Myocyte (in vitro differentiated cells): ENCODE measurements around the gene PRKG1. TPM values are rescaled to one million over a fixed set of nuclear protein-coding genes. Genes with fewer than 3 reads are reported as not detected.
"Not testable (repeated sequence)": the region's sequence is repeated elsewhere in the genome, so short reads cannot be mapped to it uniquely, and the experiment has no call there.

Source experiments
- DNase-seq: peaks from one replicate; pipeline ENCODE4 v3.0.0-alpha.2; 2012; ENCODE audit warnings: low read depth
- total RNA-seq: library from RNA; depleted of rRNA; stranded (reverse); fragments of >200 nt; gene quantifications from 2 replicates; pipeline ENCODE4 v1.2.3, GENCODE V29; 2014

PRKG1 gene
- total RNA-seq, 1 donor from 2014 or later, result 26.7 TPM

DNA sequence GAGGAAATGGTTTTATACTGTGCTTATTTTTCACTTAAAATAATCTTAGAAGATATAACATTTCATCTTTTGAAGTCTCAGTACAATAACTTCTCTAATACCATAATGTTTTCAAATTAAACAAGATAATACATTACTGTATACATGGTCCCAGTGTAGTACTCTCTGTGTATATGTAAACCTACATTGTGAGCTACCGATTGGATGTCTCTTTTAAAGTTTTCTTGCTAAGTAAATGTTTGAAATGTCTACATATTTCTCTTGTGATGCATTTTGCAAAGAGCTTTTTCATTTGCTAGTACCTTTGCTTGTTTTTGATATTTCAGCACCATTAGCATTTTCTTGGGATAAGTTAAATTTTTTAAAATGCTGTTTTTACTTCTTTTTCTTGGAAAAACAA is 94.8 kb downstream of the PRKG1 start:
- DNase-seq, result no peak

GRCh38 chr10:51170518-51171245 is 96.4 kb downstream of the PRKG1 start:
- no peak for DNase-seq

DNA sequence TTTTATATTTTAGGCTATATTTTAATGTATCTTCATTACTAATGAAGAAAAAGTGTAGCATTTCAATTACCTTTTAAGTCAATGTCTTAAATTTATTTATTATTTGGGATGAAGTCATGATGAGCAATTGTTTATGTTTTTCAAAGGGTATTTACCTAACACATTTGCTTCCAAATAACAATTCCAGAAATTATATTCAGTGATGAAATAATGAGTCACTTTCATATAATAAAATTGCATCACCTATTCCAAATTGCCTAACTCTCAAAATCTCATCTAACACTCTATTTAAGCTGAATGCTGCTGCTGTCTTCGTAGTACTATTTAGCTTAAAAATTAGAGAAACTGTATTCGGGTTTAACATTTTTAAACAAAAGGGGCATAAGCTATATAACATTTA is 97.7 kb downstream of the PRKG1 start:
- no peak for DNase-seq

GRCh38 chr10:51176976-51177695 is 102.8 kb downstream of the PRKG1 start:
- peak; percentile 59 for DNase-seq

- DNase-seq, result no peak
These were observed 104.3 kb downstream of the PRKG1 start for GRCh38 chr10:51178634-51179033.

DNA sequence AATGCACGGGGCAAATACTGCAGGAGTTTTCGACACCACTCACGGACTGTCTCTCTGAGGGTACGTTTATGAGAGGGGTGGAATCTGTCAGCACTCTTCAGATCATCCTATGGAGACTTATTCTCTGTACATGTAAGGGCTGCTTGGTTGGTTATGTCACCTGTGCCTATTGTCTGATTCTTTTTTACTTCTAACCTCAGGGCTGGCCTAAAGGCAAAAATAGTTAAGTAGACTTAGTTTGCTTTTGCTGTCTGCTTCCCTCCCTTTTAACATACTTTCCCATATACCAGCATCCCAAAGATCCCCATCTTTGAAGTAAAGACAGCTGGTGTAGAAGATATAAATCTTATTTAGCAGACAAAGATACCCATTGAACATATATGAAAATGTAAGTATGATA is 105.9 kb downstream of the PRKG1 start:
- no peak for DNase-seq

DNA sequence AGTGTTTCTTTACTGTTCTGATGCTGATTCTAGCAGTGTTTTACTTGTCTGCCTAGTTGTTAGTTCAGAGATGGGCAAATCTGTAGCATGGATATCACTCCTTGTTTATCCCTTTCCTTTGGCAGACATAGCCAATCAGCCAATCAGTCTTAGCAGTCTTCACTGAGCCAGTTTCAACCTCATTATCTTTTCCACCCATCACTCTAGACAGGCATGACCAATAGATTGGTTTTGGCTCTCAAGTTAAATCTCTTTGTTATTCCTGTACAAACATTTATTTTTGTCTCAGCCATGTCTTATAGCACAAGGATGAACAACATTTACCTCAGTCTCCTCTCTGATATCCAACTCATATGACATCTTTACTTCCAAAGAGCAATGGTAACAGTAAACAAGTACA is 109.5 kb downstream of the PRKG1 start:
- no peak for DNase-seq

GRCh38 chr10:51186361-51186760 is 112.1 kb downstream of the PRKG1 start:
- DNase-seq, result peak; percentile 61

- peak; percentile 28 for DNase-seq
These were observed 113.7 kb downstream of the PRKG1 start for GRCh38 chr10:51188008-51188407.

DNA sequence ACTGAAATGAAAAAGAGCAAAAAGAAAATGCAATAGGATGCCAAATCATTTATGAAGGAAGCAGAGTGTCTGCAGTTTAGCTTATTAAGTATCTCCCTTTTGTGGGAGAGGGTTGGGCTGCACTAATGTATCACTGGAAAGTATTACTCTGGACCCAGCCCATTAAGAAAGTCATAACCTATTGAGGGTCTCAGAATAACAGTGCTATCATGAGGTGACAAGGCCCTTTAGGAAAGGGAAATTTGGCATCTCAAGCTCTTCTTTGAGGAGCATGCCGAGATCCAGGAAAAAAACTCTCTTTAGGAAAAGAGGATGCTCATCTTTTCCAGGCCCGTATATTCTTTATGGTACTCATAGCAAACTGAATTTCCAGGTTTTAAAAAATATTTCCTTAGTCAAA is 114.6 kb downstream of the PRKG1 start:
- DNase-seq, result no peak

GRCh38 chr10:51196508-51197175 is 122.4 kb downstream of the PRKG1 start:
- DNase-seq, result no peak

GRCh38 chr10:51198170-51198569 is 123.9 kb downstream of the PRKG1 start:
- DNase-seq, result no peak

DNA sequence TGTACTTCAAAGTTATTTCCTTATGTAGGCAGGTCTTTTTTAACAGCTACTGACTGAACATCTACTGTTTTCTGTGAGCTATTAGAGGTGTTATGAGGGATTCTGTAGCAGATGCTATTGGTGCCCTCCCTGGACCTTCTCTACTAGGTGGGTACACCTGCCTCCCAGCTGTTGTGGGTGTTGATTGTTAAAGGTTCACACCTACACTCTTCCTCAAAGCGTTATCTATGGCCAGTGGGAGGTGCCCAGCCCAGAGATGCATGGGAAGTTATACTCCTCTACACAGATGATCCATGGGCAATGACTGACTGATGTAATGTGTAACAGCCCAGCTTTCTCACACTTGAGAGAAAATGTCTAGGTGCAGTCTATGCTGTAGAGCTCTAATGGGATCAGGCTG is 127.7 kb downstream of the PRKG1 start:
- DNase-seq, result no peak

- no peak for DNase-seq
These were observed 129.1 kb downstream of the PRKG1 start for GRCh38 chr10:51203359-51203758.

DNA sequence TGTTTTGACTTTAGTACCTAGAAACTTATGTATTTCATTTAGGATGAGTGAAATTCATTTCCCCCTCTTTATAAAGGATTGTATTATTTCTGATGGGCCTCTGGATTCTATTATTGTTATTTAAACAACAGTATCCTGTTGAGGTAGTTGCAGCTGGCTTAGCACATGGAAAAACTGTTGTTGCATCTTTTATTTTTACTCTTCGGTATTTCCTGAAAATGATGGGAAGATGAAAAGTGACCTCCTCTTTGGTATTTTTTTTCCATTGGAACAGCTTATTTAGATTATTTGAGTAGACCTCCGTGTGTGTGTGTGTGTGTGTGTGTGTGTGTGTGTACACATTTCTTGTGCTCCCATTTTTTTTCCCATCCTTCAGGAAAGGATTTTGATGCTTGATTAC is 129.8 kb downstream of the PRKG1 start:
- DNase-seq, result no peak

DNA sequence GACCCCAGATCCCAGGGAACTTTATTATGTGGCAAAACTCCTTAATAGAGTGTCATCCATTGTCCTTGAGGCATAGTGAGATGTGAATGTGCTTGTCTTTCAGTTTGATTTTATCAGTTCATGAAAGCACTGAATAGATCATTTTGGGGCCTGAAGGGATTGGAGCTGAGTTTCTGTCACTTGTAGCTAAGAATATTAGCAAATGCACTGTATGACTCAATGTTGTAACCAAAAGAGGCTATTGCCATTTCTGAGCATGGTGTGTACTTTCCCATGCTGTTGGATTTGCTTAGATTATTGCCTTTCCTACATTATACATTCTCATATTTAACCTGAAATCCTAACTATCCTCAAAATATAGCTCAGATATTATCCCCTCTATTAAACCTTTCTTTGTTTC is 130.4 kb downstream of the PRKG1 start:
- no peak for DNase-seq

DNA sequence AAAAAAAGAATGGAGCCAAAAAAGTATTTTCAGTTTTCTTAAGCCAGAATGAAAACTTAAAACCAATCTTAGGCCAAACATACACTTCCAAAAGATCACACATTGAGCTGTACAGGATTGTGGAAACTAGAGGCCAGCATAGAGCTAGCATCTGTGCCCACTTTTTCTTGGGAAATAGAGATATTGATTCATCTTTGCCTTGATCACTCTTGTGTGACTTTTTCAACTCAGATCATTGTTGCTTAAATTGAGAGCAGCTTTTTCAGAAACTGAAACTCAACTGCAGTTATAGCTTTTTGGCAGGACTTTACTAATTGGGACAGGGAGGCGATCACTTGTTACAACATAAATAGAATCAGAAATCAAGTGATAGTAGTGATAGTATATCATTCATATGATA is 132.2 kb downstream of the PRKG1 start:
- DNase-seq, result no peak

DNA sequence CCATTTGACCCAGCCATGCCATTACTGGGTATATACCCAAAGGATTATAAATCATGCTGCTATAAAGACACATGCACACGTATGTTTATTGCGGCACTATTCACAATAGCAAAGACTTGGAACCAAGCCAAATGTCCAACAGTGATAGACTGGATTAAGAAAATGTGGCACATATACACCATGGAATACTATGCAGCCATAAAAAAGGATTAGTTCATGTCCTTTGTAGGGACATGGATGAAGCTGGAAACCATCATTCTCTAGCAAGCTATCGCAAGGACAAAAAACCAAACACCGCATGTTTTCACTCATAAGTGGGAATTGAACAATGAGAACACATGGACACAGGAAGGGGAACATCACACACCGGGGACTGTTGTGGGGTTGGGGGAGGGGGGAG is 138.7 kb downstream of the PRKG1 start:
- not testable (repeated sequence) for DNase-seq

GRCh38 chr10:51214207-51215196 is 140.2 kb downstream of the PRKG1 start:
- DNase-seq, result peak; percentile 46

- peak; percentile 18 for DNase-seq
These were observed 141.9 kb downstream of the PRKG1 start for GRCh38 chr10:51215951-51216834.
